OCI-LY3 (cell line): Measurements from ENCODE around the gene DNAJC1.
"Not testable (repeated sequence)": the region's sequence is repeated elsewhere in the genome, so short reads cannot be mapped to it uniquely, and the experiment has no call there.

Experiments used
- H2AFZ ChIP-seq: fragments of 200-600, 300-600 bp; shearing (Covaris generic); 2 replicates; pipeline ENCODE4 v1.6.0; 2014; ENCODE audit warnings: antibody characterized with exemption, low read depth, low read length
- H3K27ac ChIP-seq: fragments of 200-600, 300-600 bp; sonication (generic); 2 replicates; pipeline ENCODE4 v1.5.1; 2014; ENCODE audit warnings: mild to moderate bottlenecking, low read length, moderate library complexity, mixed read lengths
- H3K27me3 ChIP-seq: fragments of 200-600, 300-600 bp; sonication (generic); 2 replicates; pipeline ENCODE4 v1.6.1; 2014; ENCODE audit warnings: low read depth, low read length, mixed read lengths
- H3K36me3 ChIP-seq: fragments of 200-600, 300-600 bp; sonication (generic); replicated peaks from 2 replicates; pipeline ENCODE3; 2014; ENCODE audit warnings: low read depth, low read length, mixed read lengths
- H3K4me1 ChIP-seq: fragments of 300-600, 200-600 bp; sonication (generic); 2 replicates; pipeline ENCODE4 v1.6.1; 2014; ENCODE audit warnings: low read length, mixed read lengths
- H3K4me2 ChIP-seq: fragments of 200-600, 300-600 bp; sonication (generic); 2 replicates; pipeline ENCODE4 v1.6.1; 2014; ENCODE audit warnings: low read length, mixed read lengths
- H3K4me3 ChIP-seq: fragments of 300-600, 200-600 bp; sonication (generic); 2 replicates; pipeline ENCODE4 v1.5.1; 2014; ENCODE audit warnings: antibody characterized with exemption, mild to moderate bottlenecking, low read length, moderate library complexity
- H3K79me2 ChIP-seq: fragments of 300-600, 200-600 bp; shearing (Covaris generic); 2 replicates; pipeline ENCODE4 v1.6.1; 2014; ENCODE audit warnings: mild to moderate bottlenecking, low read length, mixed read lengths
- H3K9ac ChIP-seq: fragments of 300-600, 200-600 bp; shearing (Covaris generic); 2 replicates; pipeline ENCODE4 v1.6.0; 2014; ENCODE audit warnings: mild to moderate bottlenecking, low read length, moderate library complexity
- H3K9me3 ChIP-seq: fragments of 200-600, 300-600 bp; shearing (Covaris generic); 2 replicates; pipeline ENCODE4 v1.6.1; 2014; ENCODE audit warnings: low read length, mixed read lengths; ENCODE audit not compliant: insufficient read depth
- H4K20me1 ChIP-seq: fragments of 200-600, 300-600 bp; sonication (generic); 2 replicates; pipeline ENCODE4 v1.6.1; 2016; ENCODE audit warnings: low read length, mixed read lengths; ENCODE audit not compliant: insufficient read depth
- CTCF ChIP-seq: fragments of 200-600, 300-600 bp; sonication (generic); IDR thresholded peaks from 2 replicates; pipeline ENCODE4 v1.5.1; 2014; ENCODE audit warnings: antibody characterized with exemption, low read length, low read depth
- EZH2phosphoT487 ChIP-seq: fragments of 200-600 bp; shearing (Covaris generic); IDR thresholded peaks from 2 replicates; pipeline ENCODE4 v1.6.1; 2018; ENCODE audit warnings: antibody characterized with exemption, mixed run types, low read depth

Gene DNAJC1

GRCh38 chr10:22043327-22043633 is 39.8 kb upstream of the DNAJC1 start:
- H2AFZ ChIP-seq: no peak overlapping the region
- H3K27me3 ChIP-seq: no peaks in the 10 kb centered on the region
- H4K20me1 ChIP-seq: no peaks in the 10 kb centered on the region
- no peaks in the 10 kb centered on the region for H3K79me2 ChIP-seq
- no peaks in the 10 kb centered on the region for H3K9me3 ChIP-seq
- no peak overlapping the region for H3K9ac ChIP-seq
- no peak overlapping the region for H3K27ac ChIP-seq
- no peak for TF ChIP-seq CTCF
- no peak for TF ChIP-seq EZH2phosphoT487
- no peaks in the 10 kb centered on the region for H3K36me3 ChIP-seq
- no peak overlapping the region for H3K4me2 ChIP-seq
- H3K4me1 ChIP-seq: no peaks in the 10 kb centered on the region
- no peak overlapping the region for H3K4me3 ChIP-seq

- Histone ChIP-seq H2AFZ (no peak overlapping the region), H3K4me3 (no peak overlapping the region), H3K9me3 (no peaks in the 10 kb centered on the region), H3K27me3 (no peaks in the 10 kb centered on the region), H4K20me1 (no peaks in the 10 kb centered on the region), H3K4me1 (no peaks in the 10 kb centered on the region), H3K79me2 (no peaks in the 10 kb centered on the region), H3K27ac (no peak overlapping the region), H3K9ac (no peak overlapping the region), H3K36me3 (no peaks in the 10 kb centered on the region), H3K4me2 (no peak overlapping the region)
- TF ChIP-seq CTCF (no peak), EZH2phosphoT487 (no peak)
Measured at GRCh38 chr10:22042557-22043326, 39.2 kb upstream of the DNAJC1 start.

GRCh38 chr10:22034333-22034732 is 30.8 kb upstream of the DNAJC1 start:
- Histone ChIP-seq H2AFZ (no peak overlapping the region), H3K27me3 (no peaks in the 10 kb centered on the region), H4K20me1 (no peaks in the 10 kb centered on the region), H3K79me2 (no peaks in the 10 kb centered on the region), H3K4me2 (no peak overlapping the region), H3K4me3 (no peak overlapping the region), H3K4me1 (no peaks in the 10 kb centered on the region), H3K36me3 (no peaks in the 10 kb centered on the region), H3K27ac (no peak overlapping the region), H3K9ac (no peak overlapping the region), H3K9me3 (no peaks in the 10 kb centered on the region)
- TF ChIP-seq CTCF (no peak), EZH2phosphoT487 (no peak)

- H3K9ac ChIP-seq, H3K9me3 ChIP-seq, H3K4me2 ChIP-seq, H4K20me1 ChIP-seq, H3K4me3 ChIP-seq, H2AFZ ChIP-seq, H3K79me2 ChIP-seq, H3K36me3 ChIP-seq, H3K27me3 ChIP-seq, H3K27ac ChIP-seq, H3K4me1 ChIP-seq: not testable (repeated sequence)
Measured at GRCh38 chr10:22032268-22032667, 28.7 kb upstream of the DNAJC1 start.
